Stimulated activated CD4-positive, alpha-beta T cell treated with anti-CD3 and anti-CD28 coated beads, Interleukin-4, amount 100 ng/mL, for 4 hours (primary cell): ENCODE measurements around the gene GASK1A.

Source experiments
- DNase-seq, 2 experiments: peaks; one replicate each; pipeline ENCODE4 v3.0.0-alpha.2; 2020

GASK1A gene

DNA sequence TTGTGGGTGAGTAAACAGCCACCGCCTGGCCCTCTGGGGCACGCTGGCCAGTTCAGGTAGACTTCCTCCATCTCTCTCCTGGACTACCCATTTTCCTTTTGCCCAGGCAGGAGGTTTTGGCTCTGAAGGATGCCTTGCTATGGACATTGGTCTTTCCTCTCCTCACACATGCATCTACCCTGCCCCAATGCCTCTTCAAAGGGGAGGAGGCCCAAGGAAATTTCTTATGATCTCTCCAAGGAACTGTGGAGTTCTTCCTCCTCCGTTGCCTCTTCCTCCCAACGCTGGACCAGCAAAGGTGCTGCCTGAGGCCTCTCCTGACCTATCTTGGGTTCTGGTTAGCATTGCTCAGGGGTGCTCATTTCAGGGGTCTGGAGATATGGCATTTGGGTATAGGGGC, 93.2 kb downstream of the GASK1A start:
- DNase-seq = no peak

DNA sequence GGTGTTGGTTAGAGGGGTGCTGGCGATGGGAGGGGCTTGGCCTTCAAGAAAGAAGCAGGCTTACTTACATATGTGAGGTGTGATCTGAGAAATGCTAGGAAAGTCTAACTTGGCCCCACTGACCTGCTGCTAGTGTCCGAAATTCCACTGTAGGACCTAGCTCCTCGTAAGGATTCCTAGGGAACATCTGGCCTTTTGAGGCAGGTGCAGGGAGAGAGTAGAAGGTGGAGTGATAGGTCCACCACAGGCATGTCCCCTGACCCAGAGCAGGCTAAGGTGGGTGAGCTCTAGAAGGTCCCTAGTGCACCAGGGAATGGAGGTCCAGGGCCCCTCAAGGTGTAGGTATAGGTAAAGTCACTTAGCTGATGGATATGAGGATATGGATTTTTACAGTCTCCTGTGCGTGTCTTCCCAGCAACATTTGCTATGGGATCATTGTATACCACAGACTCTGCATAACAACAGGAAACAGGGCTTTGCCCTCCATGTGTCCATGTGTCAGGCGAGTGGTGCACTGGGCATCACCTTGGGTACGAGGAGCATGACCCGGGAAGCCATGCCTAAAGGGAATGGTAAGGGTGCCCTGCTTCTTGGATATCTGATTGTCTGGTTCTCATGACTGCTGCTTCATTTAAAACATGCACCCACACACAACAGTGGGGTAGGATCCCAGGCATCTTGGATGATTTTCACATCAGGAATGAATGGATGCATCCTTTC, 94.2 kb downstream of the GASK1A start:
- no peak for DNase-seq

DNA sequence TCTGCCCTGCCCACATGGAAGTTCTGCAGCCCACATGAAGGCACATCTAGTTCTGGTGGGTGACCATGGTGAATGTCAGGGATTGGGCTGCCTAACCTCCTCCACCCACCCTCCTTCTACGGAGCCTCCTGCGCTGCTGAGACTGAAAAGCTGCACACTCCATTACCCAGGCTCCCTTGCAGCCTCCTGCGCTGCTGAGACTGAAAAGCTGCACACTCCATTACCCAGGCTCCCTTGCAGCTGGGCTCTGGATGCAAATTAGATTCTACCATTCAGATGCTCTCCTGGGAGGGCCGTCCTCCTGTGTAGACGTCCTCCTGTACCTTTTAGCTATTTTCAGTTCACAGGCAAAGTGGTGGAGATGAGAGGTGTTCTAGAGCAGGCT, 94.7 kb downstream of the GASK1A start:
- no peak for DNase-seq

DNA sequence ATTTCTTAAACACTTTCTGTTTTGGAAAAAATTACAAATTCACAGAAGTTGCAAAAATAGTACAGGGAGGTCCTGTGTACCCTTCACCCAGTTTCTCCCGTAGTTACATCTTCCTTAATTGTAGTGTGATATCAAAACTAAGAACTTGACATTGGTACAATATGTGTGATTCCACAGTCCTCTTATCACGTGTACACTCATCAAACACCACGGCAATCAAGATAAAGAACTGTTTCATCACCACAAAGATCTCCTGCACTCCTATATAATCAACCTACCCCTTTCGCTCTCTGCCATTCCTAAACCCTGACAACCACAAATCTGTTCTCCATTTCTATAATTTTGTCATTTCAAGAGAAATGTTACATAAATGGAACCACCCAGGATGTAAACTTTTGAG, 95.4 kb downstream of the GASK1A start:
- no peak for DNase-seq

DNA sequence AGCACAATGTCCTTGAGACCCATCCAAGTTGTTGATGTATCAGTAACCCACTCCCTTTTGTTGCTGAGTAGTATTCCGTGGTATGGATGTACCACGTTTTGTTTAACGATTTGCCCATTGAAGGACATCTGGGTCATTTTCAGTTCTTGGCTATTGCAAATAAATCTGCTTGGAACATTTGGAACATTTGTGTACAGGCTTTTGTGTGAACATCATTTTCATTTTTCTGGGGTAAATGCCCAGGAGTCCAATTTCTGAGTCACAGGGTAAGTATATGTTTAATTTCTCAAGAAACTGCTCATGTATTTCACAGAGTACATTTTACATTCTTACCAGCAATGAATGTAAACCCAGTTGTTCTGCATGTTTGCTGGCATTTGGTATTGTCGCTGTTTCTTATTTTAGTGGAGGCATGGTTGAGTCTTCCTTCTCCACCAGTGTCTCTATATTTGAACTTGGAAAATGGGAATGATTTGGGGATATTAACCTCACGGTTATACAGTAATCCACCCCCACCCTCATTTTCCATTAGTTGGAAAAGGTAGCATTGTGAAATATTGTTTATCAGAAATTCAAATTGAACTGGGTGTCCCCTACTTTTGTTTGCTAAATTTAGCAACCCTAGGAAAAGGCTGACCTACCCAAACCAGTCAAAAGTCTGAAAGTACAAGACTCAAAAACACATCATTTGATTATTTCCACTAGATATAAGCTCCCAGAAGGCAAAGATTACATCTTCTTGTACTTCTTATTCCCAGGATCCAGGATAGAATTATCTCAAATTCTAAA, 96.0 kb downstream of the GASK1A start:
- no peak for DNase-seq

DNA sequence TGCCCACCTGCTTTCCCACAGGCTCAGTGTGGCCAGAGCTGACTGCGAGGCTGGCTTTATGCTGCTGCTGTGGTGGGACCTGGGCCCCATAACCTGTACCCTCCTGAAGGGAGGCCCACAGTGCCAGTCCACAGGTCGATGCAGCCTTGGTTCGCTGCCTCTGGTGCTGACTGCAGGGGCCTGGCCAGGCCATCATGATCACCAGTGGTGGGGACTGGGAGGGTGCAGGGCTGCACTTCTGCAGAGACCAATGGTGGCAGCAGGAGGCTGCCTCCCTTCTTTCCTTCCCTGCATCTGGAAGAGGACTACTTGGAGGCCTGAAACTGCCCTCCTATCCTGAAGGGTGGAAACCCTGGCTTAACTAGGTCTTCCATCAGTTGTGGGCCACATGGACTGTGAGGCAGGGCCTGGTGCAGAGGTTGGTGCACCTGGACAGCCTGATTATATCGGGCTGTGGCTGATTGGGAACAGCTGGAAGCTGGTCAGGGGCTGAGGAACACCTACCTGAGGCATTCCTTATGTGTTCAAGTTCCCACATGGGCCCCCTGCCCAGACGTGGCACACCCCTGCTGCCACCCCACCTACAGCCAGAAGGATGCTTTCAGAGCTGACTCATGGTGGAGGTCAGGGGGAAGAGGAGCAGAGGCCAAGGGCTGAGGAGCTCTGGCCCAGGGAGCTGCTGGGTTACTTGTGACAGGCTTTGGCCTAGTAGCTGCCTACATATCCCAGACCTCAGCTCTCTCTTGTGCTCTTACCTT, 97.0 kb downstream of the GASK1A start:
- DNase-seq = no peak

DNA sequence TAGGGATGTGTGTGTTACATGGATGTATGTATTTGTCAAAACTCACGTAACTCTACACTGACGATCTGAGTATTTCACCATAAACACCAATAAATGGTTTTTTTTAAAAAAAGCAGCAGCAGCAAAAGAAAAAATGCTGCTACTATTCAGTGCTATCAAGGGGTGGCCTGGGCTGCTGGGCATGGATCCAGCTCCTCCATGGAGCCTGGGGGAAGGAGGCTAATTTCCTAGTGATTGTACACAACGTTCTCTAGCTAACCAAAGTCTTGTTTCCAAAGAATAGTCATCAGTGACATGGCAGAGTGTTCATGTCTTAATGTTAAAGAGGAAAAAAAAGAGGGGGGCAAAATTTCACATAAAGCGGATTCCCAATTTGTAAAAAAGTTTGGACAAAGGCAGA, 97.7 kb downstream of the GASK1A start:
- no peak for DNase-seq

DNA sequence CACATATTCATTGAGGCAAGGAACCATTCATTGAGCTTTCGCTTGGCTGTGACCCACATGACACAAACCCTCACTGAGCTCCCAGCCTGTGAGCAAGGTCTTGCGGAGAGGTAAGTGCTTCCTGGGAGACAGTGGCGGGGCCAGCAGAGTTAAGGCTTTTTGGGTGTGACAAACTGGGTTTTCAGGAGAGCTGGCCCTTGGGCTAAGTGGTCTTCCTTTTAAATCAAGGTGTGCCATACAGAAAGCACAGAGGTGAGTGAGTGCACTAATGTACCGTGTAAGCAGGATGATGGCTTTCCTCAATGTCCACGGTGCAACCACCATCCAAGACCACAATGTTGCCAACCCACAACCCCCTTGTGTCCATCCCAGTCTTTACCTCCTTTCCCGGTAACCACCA, 98.2 kb downstream of the GASK1A start:
- DNase-seq = no peak

DNA sequence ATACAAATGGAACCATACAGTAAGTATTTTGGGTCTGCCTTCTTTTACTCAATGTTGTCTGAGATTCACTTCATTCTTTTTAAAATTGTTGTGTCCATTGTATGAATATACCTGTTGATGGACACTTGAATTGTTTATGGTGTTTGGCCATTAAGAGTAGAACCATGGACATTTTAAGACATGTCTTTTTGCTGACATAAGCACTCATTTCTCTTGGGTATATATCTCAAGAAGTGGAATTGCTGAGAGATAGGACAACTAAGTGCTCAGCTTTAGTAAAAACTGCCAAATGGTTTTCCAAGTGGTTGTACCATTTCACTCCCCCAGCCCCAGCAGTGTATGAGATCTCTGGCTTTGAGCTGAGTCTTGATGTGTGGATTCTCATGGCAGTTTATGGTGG, 98.6 kb downstream of the GASK1A start:
- DNase-seq = no peak

DNA sequence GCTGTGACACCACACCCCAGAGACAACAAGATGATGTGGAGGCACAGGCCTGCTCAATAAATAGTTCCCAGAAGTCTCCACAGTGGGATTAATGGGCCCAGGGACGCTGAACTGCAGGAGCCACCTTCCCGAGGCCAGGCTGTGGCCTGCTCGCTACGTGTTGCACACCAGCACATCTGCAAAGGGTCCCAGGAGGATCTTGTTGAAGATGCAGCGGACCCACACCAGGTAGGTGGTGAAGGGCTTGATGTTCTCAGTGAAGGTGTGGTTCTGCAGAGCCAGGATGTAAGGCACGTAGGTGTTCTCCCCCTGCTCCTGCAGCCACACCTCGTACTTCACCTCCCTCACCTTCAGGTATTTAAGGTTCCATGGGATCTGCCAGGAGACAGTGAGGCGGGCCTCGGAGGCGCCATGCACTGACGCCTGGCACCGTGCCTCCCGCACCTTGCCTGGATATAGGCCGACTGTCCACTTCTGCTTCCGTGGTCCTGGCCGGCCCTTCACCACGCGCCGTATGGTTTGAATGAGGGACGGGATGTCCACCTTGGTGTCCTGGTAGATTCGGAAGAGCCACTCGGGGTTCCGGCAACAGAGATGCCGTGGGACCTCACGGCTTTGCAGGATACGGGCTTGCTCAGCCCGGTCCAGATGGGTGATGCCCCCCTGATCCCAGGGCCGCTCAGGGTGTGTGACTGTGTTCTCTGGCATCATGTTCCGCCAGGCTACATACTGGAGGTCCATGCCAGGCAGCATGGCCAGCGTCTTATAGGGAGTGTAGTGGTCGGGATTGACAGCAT, 100.6 kb downstream of the GASK1A start:
- DNase-seq = no peak

DNA sequence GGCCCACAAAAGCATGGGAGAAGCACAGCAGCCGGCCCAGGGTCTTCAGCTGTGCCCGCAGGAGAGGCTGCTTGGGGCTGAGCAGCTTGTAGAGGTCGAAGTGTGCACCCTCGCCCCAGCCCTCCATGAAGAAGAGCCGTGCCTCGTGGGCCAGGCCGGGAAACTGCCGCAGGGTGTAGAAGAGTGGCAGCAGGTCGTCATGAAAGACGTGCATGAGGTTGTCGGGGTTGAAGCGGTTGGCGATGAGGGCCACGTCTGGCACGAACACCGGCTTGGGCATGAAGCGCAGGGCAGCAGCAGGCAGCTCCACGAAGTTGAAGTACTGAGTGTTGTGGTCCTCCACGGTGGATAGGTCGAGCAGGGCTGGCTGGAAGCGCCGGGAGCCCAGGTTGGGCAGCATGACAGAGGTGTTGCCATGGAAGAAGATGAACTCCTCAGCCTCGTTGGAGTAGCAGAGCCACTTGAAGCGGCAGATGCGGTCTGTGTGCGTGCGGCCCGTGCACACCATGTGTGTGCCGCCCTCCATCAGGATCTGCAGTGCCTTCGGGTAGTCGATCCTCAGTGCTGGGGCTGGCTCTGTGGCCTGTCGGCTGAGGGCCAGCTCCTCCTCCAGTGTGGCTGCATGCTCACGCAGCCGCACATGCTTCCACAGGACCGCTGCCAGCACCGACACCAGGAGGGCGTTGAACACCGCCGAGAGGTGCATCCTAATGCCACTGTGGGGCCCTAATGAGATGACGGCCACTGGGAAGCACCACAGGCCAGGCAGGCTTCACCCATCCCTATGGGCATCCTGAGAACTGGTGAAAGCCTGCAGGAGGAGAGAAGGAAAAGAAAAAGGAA, 101.8 kb downstream of the GASK1A start:
- no peak for DNase-seq

DNA sequence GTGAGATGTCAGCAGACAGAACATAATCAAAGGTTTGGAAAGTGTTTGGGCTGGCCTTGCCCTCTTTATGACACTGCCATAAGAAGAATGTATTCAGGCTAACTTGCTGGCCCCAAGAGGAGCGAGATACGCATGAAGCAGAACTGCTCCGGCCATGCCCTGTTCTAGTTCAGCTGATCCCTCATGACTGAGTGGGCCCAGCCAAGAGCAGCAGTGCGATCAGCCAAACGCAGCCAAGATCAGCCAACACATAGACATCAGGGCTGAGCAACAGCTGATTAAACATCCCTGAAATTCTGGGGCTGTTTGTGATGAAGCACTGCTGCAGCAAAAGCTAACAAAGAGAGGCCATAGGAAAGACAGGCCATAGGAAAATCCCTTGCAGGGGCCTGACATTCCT, 102.7 kb downstream of the GASK1A start:
- no peak for DNase-seq

DNA sequence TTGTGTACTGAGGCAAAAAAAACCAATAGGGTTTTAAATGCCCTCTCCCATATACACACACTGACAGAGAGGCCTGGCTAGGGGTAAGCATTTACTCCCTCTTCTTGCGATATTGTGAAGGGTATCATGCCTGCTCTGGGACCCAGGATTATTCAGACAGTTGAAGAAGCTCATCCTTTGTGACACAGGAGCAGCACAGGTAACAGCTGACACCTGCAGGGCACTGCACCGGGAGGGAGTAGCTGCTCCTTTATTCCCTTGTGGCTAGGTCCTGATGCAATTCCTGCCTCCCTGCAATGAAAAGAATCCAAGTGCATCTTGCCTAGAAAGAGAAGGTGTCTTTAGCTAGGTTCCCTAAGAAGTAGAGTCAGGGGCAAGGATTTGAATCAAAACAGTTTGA, 103.3 kb downstream of the GASK1A start:
- DNase-seq = no peak

DNA sequence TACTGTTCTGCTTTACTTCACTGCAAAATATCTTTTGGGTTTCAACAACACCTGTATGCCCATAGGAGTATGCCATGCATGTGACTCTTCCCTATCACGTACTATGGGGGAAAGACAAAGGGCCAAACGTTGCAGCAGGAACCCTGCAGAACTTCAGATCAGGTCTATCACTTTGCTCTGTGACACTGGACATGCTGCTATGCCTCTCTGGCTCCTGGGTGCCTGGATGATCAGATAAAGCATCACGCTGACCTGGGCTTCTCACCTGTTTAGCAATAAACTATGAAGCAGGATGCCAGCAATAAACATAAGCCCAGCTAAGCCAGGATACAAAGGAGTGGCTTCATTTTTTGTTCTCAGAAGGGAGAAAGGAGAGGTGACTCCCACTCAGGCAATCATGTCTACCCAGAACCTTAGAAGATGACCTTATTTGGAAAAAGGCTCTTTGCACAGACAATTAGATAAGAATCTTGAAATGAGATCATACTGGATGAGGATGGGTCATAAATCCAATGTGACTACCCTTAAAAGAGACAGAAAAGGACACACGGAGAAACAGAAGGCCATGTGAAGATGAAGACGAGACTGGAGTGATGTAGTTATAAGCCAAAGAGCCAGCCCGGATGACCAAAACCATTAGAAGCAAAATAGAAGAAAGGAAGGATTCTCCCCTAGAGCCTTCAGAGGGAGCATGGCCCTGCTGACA, 107.5 kb downstream of the GASK1A start:
- no peak for DNase-seq

DNA sequence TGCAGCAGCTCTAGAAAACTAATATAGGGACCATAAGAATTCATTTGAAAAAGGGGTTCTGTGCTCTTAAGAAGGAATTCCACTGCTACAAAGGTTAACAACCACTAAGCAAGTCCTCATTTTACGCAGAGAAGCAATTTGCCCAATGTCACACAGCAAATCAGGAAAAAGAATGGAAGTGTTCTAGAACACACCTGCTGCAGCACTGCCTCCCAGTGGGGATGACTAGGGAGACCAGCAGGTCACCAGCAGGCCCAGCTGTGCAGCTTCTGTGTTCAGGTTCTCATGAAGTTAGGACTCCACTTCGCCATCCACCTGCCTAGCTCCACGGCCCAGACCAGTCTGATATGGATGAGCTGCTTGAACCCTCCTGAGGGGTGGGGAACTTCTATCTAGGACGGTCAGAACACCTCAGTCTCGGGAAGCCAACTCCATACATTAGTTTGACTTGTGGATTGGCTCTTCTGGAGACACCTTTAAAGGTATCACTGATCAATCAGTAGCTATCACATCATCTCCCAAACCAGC, 108.2 kb downstream of the GASK1A start:
- no peak for DNase-seq

DNA sequence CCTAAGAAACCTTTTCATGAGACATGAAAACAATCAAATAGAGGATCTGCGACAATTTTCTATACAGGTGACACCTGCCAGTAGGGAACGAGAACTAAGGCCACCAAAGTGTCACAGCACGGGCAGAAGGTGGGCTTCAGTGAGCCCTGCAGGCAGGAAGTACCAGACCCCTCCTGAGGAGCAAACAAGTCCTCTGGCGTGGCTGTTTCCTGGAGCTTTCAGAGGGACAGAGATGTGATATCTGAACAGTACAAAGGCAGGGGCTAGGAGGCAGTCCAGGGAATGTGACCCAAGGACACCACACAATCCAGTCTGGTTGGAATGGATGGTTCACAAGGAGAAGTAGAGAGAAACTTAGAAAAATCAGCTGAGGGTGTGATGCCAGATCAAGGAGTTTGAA, 110.0 kb downstream of the GASK1A start:
- no peak for DNase-seq

DNA sequence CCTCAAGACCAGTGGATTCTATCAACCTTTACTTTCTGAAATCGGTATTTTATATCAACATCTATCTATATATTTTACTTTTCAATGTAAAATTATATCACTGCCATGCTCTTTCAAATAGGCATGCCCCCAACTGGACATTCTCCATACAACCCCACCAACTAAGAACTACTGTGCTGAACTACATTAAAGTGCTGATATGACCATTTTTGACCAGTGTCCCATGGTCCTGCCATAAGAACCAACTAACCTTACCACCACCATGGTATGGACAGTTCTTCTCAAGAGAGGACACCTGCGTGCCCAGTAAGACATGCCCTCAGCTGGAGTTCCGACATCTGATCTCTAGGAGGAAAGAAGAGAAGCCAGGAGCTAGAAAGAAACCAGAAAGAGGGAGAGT, 111.1 kb downstream of the GASK1A start:
- DNase-seq = no peak

DNA sequence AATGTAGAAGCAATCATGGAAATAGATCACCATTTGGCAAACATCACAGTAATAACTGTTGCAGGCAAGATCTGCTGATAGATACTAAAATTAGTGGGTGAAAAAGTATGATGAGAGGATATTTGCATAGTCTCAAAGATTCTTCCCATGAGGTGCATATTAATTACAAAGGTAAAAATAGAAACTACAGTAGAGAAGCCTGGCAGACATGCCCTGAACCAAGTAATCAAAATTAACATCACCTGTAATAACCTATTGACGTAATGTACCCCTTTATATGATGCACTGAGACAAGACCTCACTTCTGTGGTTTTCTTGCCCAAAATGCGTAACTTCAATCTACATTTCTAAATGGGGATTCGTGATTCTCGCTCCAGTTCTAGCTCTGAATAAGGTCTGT, 112.4 kb downstream of the GASK1A start:
- no peak for DNase-seq

DNA sequence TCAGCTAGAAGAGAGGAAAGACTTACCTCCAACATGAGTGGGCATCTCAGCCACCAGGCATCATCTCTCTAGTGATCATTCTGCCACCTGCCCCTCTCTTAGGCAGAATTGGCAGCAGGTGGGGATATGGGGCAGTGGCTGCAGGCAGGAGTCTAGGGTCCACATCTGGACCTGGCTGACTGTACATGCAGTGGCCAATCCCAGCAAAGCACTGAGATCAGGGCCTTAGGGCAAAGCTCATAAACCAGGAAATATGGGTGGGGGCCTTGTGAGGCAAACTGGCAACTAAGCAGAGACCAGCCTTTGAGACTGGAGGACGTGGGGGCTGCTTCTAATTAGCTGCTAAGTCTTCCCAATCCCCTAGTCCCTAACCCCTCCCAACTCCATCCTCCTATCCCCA, 113.9 kb downstream of the GASK1A start:
- no peak for DNase-seq

DNA sequence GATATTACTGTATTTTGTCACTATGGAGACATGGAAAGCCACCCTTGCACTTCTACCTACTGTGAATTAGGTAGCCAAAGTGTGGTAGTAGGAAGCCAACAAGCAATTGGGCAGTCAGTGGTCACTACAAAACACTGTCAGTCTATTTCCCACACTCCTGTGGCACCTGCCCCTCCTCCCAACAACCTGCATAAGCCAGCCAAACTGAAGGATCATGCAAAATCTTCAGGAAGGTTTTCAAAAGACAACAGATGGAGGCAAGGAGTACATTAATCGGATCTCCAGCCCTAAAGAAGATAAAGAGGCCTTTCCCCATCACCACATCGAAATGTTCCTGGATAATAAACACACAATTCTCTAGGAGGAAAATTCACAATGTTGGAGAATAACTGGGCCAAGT, 114.9 kb downstream of the GASK1A start:
- DNase-seq = no peak

DNA sequence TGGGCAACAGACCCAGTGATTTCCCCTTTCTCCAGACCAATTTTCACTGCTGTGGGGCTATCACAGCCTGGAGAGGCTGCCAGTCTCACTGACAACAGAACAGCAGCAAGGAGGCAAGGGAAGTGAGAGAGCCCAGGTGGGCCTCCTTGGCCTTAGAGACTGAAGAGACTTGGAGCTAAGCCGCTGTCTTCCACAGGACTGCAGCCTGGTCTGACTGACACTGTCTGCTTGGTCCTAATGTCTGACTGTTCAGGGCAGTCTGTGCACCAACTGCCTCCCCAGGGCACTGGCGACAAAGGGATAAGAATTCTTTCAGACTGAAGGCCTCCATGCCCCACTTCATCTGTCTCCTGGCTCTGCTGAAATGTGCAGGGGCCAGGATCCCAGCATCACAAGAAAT, 115.3 kb downstream of the GASK1A start:
- DNase-seq = no peak
